ENCODE measurements around the gene ST6GAL1. TPM values are rescaled to one million over a fixed set of nuclear protein-coding genes. Genes with fewer than 3 reads are reported as not detected.

ST6GAL1 gene
- total RNA-seq, 1 experiment from 2014 or later: 3.3 TPM

DNA sequence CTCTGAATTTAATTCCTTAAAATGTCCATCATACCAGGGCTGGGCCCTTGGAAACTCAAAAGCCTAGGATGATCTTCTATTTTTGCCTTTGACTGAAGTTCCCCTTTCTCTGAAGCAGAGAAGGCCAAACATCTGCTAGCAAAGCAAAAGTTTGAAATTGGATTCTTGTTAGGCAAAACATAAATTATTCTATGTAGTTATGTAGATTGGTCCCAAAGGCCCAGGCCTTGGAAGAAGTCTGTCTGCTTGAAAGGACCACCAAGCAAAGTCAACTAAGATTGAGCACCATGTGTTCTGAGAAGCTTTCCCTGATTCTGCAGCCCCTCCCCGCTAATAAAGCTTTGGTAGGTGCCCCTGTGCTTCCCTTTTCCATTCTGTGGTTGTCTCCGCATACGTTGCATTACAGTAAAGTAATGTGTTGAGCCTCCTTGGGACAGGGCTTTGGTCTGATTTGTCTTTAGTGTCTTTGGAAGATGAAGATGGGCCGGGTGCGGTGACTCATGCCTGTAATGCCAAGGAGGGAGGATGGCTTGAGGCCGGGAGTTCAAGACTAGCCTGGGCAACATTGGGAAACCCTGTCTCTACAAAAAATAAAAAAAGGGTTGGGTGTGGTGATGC is 152.5 kb downstream of the ST6GAL1 start:
- DNase-seq (ENCODE audit: low read depth, low spot score) (no peak), ATAC-seq (no peak)
- H3K36me3 ChIP-seq (ENCODE audit: control insufficient read depth, insufficient read depth, low read length): no peaks in the 10 kb centered on the region
- no peaks in the 10 kb centered on the region for H3K9me3 ChIP-seq (ENCODE audit: control insufficient read depth, insufficient read depth, low read depth, low read length)
- no TSS peak for BruUV-seq (replicated peaks)
- CTCF ChIA-PET: no interaction called here
- no peak overlapping the region for H3K27ac ChIP-seq (ENCODE audit: low read length)
- no peaks in the 10 kb centered on the region for H3K27me3 ChIP-seq (ENCODE audit: control insufficient read depth, insufficient read depth, low read length)
- in situ Hi-C loops (cut with HindIII; ENCODE audit: low pct_unique_long_range_greater_than_20kb, low sequenced_read_pairs) (no loop called here), intact Hi-C loops (cut with micrococcal nuclease; ENCODE audit: unreplicated experiment) (no loop called here)
- POLR2A ChIA-PET: no interaction called here
- H3K4me3 ChIP-seq (ENCODE audit: low read depth in 2 of 2, low read length in 2 of 2): no peak overlapping the region
- TF ChIP-seq POLR2AphosphoS5 (IDR thresholded peaks at IDR 0.05; ENCODE audit: low read depth, low read length) (no peak), SIN3A (IDR thresholded peaks at IDR 0.05; ENCODE audit: borderline replicate concordance, insufficient read depth, low read depth, low read length) (no peak), TCF7L2 (IDR thresholded peaks at IDR 0.05; ENCODE audit: low read depth, low read length) (no peak)
- TF ChIP-seq, protein P1, sequence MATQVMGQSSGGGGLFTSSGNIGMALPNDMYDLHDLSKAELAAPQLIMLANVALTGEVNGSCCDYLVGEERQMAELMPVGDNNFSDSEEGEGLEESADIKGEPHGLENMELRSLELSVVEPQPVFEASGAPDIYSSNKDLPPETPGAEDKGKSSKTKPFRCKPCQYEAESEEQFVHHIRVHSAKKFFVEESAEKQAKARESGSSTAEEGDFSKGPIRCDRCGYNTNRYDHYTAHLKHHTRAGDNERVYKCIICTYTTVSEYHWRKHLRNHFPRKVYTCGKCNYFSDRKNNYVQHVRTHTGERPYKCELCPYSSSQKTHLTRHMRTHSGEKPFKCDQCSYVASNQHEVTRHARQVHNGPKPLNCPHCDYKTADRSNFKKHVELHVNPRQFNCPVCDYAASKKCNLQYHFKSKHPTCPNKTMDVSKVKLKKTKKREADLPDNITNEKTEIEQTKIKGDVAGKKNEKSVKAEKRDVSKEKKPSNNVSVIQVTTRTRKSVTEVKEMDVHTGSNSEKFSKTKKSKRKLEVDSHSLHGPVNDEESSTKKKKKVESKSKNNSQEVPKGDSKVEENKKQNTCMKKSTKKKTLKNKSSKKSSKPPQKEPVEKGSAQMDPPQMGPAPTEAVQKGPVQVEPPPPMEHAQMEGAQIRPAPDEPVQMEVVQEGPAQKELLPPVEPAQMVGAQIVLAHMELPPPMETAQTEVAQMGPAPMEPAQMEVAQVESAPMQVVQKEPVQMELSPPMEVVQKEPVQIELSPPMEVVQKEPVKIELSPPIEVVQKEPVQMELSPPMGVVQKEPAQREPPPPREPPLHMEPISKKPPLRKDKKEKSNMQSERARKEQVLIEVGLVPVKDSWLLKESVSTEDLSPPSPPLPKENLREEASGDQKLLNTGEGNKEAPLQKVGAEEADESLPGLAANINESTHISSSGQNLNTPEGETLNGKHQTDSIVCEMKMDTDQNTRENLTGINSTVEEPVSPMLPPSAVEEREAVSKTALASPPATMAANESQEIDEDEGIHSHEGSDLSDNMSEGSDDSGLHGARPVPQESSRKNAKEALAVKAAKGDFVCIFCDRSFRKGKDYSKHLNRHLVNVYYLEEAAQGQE (IDR thresholded peaks at IDR 0.05; ENCODE audit: insufficient read depth in 1 of 2, low read depth in 2 of 2, low read length in 1 of 2): no peak
- TF ChIP-seq, protein P2, sequence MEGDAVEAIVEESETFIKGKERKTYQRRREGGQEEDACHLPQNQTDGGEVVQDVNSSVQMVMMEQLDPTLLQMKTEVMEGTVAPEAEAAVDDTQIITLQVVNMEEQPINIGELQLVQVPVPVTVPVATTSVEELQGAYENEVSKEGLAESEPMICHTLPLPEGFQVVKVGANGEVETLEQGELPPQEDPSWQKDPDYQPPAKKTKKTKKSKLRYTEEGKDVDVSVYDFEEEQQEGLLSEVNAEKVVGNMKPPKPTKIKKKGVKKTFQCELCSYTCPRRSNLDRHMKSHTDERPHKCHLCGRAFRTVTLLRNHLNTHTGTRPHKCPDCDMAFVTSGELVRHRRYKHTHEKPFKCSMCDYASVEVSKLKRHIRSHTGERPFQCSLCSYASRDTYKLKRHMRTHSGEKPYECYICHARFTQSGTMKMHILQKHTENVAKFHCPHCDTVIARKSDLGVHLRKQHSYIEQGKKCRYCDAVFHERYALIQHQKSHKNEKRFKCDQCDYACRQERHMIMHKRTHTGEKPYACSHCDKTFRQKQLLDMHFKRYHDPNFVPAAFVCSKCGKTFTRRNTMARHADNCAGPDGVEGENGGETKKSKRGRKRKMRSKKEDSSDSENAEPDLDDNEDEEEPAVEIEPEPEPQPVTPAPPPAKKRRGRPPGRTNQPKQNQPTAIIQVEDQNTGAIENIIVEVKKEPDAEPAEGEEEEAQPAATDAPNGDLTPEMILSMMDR (IDR thresholded peaks at IDR 0.05): no peak
- H3K4me1 ChIP-seq (ENCODE audit: control insufficient read depth, insufficient read depth, low read length): no peaks in the 10 kb centered on the region

DNA sequence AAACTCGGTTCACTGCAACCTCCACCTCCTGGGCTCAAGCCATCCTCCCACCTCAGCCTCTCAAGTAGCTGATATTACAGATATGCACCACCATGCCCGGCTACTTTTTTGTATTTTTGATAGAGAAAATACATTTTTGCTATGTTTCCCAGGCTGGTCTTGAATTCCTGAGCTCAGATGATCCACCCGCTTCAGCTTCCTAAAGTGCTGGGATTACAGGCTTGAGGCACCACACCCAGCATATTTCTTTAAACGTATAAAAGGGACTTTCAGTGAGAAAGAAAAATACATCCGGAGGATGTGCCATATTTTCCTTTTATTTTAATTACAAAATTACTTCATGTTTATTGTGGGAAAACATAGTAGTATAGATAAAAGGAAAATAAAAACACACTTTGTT is 153.8 kb downstream of the ST6GAL1 start:
- POLR2A ChIA-PET: no interaction called here

More for the DNA sequence above, 153.8 kb downstream of the ST6GAL1 start:
- intact Hi-C loops (cut with micrococcal nuclease; ENCODE audit: unreplicated experiment) (no loop called here), in situ Hi-C loops (cut with HindIII; ENCODE audit: low pct_unique_long_range_greater_than_20kb, low sequenced_read_pairs) (no loop called here)
- Histone ChIP-seq H3K9me3 (ENCODE audit: control insufficient read depth, insufficient read depth, low read depth, low read length) (no peaks in the 10 kb centered on the region), H3K27me3 (ENCODE audit: control insufficient read depth, insufficient read depth, low read length) (no peaks in the 10 kb centered on the region), H3K36me3 (ENCODE audit: control insufficient read depth, insufficient read depth, low read length) (no peaks in the 10 kb centered on the region), H3K4me3 (ENCODE audit: low read depth in 2 of 2, low read length in 2 of 2) (no peak overlapping the region), H3K27ac (ENCODE audit: low read length) (no peak overlapping the region), H3K4me1 (ENCODE audit: control insufficient read depth, insufficient read depth, low read length) (no peaks in the 10 kb centered on the region)
- BruUV-seq (replicated peaks): no TSS peak
- DNase-seq (ENCODE audit: low read depth, low spot score): no peak
- CTCF ChIA-PET: no interaction called here
- ATAC-seq: no peak
- no peak for TF ChIP-seq SIN3A (IDR thresholded peaks at IDR 0.05; ENCODE audit: borderline replicate concordance, insufficient read depth, low read depth, low read length)
- TF ChIP-seq, protein P2 (IDR thresholded peaks at IDR 0.05): no peak
- TF ChIP-seq TCF7L2 (IDR thresholded peaks at IDR 0.05; ENCODE audit: low read depth, low read length): no peak
- TF ChIP-seq, protein P1 (IDR thresholded peaks at IDR 0.05; ENCODE audit: insufficient read depth in 1 of 2, low read depth in 2 of 2, low read length in 1 of 2): no peak
- TF ChIP-seq POLR2AphosphoS5 (IDR thresholded peaks at IDR 0.05; ENCODE audit: low read depth, low read length): no peak
